Kidney (tissue), 14 donors: ENCODE results near the gene WNT9B. TPM values are rescaled to one million over a fixed set of nuclear protein-coding genes. Genes with fewer than 3 reads are reported as not detected.

Experiments
- DNase-seq, 5 donors: peaks; one replicate each; pipeline ENCODE4 v3.0.0-alpha.2; 2013 to 2020
- FAIRE-seq: peaks from 2 replicates; lab custom pipeline; 2012; peaks lifted over from hg19 to GRCh38; lab: Jason Lieb, UNC
- H3K27ac ChIP-seq, 2 donors: one replicate each; pipeline ENCODE4 v1.7.0; 2013; ENCODE audit warnings: low read depth in 2 of 2, low read length in 2 of 2, inconsistent platforms in 1 of 2
- H3K27me3 ChIP-seq: one replicate; pipeline ENCODE4 v1.7.1; 2013; ENCODE audit warnings: low read length, inconsistent platforms; ENCODE audit not compliant: control insufficient read depth, insufficient read depth
- H3K36me3 ChIP-seq, 3 donors: one replicate each; pipeline versions ENCODE4 v1.7.0 to v1.7.1; 2013; ENCODE audit warnings: low read length in 3 of 3, control low read depth in 1 of 3, inconsistent platforms in 1 of 3; ENCODE audit not compliant: insufficient read depth in 3 of 3, control insufficient read depth in 2 of 3
- H3K4me1 ChIP-seq, 3 donors: one replicate each; pipeline versions ENCODE4 v1.7.0 to v1.7.1; 2013; ENCODE audit warnings: low read length in 3 of 3, inconsistent platforms in 1 of 3, low read depth in 1 of 3; ENCODE audit not compliant: control insufficient read depth in 2 of 3, insufficient read depth in 2 of 3
- H3K4me3 ChIP-seq, 3 donors: one replicate each; pipeline versions ENCODE4 v1.7.0 to v1.8.1; 2013; ENCODE audit warnings: low read length in 3 of 3, control low read depth in 1 of 3, inconsistent platforms in 1 of 3
- H3K9ac ChIP-seq, 3 donors: one replicate each; pipeline versions ENCODE4 v1.7.0 to v1.7.1; 2013; ENCODE audit warnings: low read length in 3 of 3, control low read depth in 1 of 3, inconsistent platforms in 1 of 3
- H3K9me3 ChIP-seq, 3 donors: one replicate each; pipeline versions ENCODE4 v1.7.0 to v1.7.1; 2013; ENCODE audit warnings: low read length in 3 of 3, control low read depth in 1 of 3, inconsistent platforms in 1 of 3; ENCODE audit not compliant: control insufficient read depth in 2 of 3, insufficient read depth in 1 of 3
- intact Hi-C: fragments of 100-400 bp; cut with DNase I; formaldehyde crosslinking; loops from one replicate; pipeline ENCODE4 v1.11.1; 2022
- polyA plus RNA-seq: library from polyadenylated mRNA; stranded (reverse); fragments of 350-450 nt; fragmentation: Illumina TruSeq; extraction: RNeasy Lipid Tissue Mini Kit (QIAGEN cat#74804); gene quantifications from one replicate; pipeline ENCODE4 v1.2.3, GENCODE V29; 2014; ENCODE audit warnings: low read depth, low replicate concordance; ENCODE audit not compliant: insufficient read depth
- total RNA-seq: library from RNA; stranded (reverse); fragmentation: NEBNext Ultra II Directional; extraction: Animal tissue kit (Norgen Biotek cat#: 25700); gene quantifications from one replicate; pipeline ENCODE4 v1.2.1, GENCODE V29; 2021
- TF ChIP-seq, protein P1 (sequence below): IDR thresholded peaks from 3 replicates; pipeline ENCODE4 v1.5.1; 2012; ENCODE audit warnings: mild to moderate bottlenecking, moderate library complexity, borderline replicate concordance; ENCODE audit not compliant: insufficient read depth; ENCODE audit errors: extremely low read depth
- donor health status: control.
- donor health status: control.
- donor health status: control.
- donor health status: control.
- donor health status: control.
- donor health status: DM: yes; HTN: yes; CAD: no.
- donor health status: Normal renal cell carcinoma (clear cell type).

Gene WNT9B
- total and polyA plus RNA-seq, 2 donors from 2014 or later: 1.9 to 5.3 TPM

DNA sequence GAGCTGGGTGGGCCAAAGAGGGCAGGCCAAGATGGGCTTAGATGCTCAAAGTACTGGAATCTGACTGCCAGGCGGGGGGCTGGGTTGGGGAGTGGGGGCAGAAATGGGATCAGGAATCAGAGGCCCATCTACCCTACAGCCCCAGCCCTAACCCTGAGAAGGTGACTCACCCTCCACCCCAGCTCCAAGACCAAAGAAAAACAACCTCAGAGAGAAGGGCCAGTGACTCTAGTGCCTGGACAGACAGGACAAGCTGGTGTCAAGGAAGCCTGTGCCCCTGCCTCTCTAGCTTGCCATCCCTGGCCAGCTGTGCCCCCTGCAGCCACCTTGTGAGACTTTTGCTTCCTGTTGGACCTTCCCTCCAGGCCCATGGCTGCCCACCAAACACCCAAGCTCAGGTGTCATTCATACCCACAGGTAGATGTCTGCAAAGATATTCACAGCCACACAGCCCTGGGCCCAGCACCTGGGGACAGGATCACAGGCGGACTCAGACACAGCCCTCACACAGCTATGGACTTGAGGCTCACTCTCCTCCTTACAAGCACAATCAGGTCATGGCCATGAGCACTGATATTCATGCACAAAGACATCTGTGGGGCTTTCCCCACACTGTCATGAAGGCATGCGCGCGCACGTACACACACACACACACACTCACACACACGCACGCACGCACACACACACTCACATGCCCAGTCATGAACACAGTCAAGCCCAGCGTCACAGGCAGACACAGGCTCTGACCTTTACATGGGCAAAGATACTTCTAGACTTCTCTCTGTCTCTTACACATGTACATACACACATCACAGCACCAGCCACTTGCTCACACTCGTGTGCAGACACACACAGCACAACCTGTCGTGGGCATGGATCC lies 35.7 kb upstream of the WNT9B start:
- peaks cover 0 to 7% (median 0%) of the 10 kb centered on the region in 3 donors for H3K4me1 ChIP-seq
- H3K36me3 ChIP-seq: no peaks in the 10 kb centered on the region
- no peak overlapping the region for H3K9ac ChIP-seq
- intact Hi-C loops: no loop called here
- H3K27ac ChIP-seq: no peak overlapping the region
- H3K27me3 ChIP-seq: peaks cover 25% of the 10 kb centered on the region
- no peaks in the 10 kb centered on the region for H3K9me3 ChIP-seq
- TF ChIP-seq, protein P1, sequence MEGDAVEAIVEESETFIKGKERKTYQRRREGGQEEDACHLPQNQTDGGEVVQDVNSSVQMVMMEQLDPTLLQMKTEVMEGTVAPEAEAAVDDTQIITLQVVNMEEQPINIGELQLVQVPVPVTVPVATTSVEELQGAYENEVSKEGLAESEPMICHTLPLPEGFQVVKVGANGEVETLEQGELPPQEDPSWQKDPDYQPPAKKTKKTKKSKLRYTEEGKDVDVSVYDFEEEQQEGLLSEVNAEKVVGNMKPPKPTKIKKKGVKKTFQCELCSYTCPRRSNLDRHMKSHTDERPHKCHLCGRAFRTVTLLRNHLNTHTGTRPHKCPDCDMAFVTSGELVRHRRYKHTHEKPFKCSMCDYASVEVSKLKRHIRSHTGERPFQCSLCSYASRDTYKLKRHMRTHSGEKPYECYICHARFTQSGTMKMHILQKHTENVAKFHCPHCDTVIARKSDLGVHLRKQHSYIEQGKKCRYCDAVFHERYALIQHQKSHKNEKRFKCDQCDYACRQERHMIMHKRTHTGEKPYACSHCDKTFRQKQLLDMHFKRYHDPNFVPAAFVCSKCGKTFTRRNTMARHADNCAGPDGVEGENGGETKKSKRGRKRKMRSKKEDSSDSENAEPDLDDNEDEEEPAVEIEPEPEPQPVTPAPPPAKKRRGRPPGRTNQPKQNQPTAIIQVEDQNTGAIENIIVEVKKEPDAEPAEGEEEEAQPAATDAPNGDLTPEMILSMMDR: no peak
- DNase-seq (no peak), FAIRE-seq (no peak)
- H3K4me3 ChIP-seq: no peak overlapping the region

DNA sequence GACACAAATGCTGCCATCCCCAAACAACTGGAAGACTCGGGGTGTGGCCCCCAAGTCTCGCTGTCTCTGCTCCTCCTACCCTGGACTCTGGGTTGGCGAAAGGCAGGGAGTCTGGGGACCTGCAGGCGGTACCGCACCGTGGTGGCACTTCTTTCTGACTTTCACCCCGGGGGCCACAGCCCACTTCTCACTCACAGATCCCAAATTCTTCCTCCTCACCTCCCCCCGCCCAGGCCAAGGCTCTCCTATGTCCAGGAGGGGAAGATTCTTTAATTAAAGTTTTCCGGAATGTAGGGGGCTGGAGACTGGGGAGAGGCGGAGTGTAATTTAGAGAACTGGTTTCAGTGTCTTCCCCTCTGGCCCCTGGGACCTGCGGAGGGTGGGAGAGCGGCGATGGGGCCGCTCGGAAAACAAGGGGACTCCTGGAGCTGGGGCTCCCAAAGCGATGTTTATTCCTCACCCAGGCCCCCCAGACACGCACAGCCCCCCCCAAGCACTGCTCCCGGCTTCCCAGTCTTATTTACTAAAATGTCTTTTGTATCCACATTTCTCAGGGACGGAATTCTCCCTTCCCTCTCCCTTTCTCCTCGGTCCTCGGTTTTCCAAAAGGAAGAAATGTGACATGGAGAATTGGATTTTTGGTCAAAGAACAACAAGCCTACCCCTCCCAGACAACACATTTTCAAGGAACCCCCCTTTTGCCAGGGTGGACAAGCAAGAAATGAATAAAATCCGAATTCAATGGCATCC lies 34.1 kb upstream of the WNT9B start:
- DNase-seq: no peak
- H3K27me3 ChIP-seq: peaks cover 41% of the 10 kb centered on the region
- TF ChIP-seq, protein P1: no peak
- intact Hi-C loops: no loop called here
- H3K9me3 ChIP-seq: no peaks in the 10 kb centered on the region
- H3K9ac ChIP-seq: no peak overlapping the region
- H3K4me1 ChIP-seq: peaks cover 0 to 7% (median 0%) of the 10 kb centered on the region in 3 donors
- no peak for FAIRE-seq
- H3K36me3 ChIP-seq: no peaks in the 10 kb centered on the region
- no peak overlapping the region for H3K4me3 ChIP-seq
- no peak overlapping the region for H3K27ac ChIP-seq

DNA sequence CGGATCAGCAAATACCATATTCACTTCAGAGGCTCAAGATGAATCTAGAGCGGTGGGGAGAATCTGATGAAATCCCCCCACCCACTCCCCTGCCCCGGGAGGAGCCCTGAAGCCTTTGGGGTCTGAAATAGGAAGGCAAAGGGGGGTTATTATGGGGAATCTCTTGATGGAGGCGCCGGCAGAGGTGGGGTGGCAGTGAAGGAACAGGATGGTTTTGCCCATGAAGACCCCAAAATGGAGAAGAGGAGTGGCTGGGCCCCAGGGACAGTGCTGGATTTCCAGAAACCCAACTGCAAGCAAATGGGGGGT lies 33.5 kb upstream of the WNT9B start:
- FAIRE-seq: no peak
- intact Hi-C loops: no loop called here
- Histone ChIP-seq H3K27me3 (peaks cover 44% of the 10 kb centered on the region), H3K4me1 (peaks cover 0 to 7% (median 0%) of the 10 kb centered on the region in 3 donors), H3K9me3 (no peaks in the 10 kb centered on the region), H3K27ac (no peak overlapping the region), H3K9ac (no peak overlapping the region), H3K36me3 (no peaks in the 10 kb centered on the region), H3K4me3 (no peak overlapping the region)
- DNase-seq: no peak
- TF ChIP-seq, protein P1: no peak
